ENCODE measurements around the gene CLMN. TPM values are rescaled to one million over a fixed set of nuclear protein-coding genes. Genes with fewer than 3 reads are reported as not detected.
A peak's percentile ranks its signal among the peaks of the same experiment; 100 is the strongest.

Gene CLMN
- total and polyA plus RNA-seq, 2 of the 13 experiments (the other 11 are each of a cell fraction or from before 2014, with no cell fraction given) = 15.1 to 16.7 TPM

- TF ChIP-seq, protein P1, sequence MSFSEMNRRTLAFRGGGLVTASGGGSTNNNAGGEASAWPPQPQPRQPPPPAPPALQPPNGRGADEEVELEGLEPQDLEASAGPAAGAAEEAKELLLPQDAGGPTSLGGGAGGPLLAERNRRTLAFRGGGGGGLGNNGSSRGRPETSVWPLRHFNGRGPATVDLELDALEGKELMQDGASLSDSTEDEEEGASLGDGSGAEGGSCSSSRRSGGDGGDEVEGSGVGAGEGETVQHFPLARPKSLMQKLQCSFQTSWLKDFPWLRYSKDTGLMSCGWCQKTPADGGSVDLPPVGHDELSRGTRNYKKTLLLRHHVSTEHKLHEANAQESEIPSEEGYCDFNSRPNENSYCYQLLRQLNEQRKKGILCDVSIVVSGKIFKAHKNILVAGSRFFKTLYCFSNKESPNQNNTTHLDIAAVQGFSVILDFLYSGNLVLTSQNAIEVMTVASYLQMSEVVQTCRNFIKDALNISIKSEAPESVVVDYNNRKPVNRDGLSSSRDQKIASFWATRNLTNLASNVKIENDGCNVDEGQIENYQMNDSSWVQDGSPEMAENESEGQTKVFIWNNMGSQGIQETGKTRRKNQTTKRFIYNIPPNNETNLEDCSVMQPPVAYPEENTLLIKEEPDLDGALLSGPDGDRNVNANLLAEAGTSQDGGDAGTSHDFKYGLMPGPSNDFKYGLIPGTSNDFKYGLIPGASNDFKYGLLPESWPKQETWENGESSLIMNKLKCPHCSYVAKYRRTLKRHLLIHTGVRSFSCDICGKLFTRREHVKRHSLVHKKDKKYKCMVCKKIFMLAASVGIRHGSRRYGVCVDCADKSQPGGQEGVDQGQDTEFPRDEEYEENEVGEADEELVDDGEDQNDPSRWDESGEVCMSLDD (CRISPR knock-in tag; IDR thresholded peaks at IDR 0.05; ENCODE audit: borderline replicate concordance) = 0 out of 2 replicates have a peak, but pooled peaks have one; percentile 28
- TF ChIP-seq, protein P2, sequence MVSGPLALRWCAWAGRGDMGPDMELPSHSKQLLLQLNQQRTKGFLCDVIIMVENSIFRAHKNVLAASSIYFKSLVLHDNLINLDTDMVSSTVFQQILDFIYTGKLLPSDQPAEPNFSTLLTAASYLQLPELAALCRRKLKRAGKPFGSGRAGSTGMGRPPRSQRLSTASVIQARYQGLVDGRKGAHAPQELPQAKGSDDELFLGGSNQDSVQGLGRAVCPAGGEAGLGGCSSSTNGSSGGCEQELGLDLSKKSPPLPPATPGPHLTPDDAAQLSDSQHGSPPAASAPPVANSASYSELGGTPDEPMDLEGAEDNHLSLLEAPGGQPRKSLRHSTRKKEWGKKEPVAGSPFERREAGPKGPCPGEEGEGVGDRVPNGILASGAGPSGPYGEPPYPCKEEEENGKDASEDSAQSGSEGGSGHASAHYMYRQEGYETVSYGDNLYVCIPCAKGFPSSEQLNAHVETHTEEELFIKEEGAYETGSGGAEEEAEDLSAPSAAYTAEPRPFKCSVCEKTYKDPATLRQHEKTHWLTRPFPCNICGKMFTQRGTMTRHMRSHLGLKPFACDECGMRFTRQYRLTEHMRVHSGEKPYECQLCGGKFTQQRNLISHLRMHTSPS (CRISPR knock-in tag; IDR thresholded peaks at IDR 0.05; ENCODE audit: low read depth) = peak; percentile 60; the same call in 1 of the 2 replicates
- TF ChIP-seq NAIF1 (CRISPR knock-in tag; IDR thresholded peaks at IDR 0.05; ENCODE audit: borderline replicate concordance) (peak; percentile 76), TEAD3 (CRISPR knock-in tag; optimal IDR thresholded peaks at IDR 0.05; ENCODE audit: borderline replicate concordance) (peak; percentile 56), REPIN1 (CRISPR knock-in tag; IDR thresholded peaks at IDR 0.05; ENCODE audit: borderline replicate concordance, low read depth) (no peak), CBX2 (IDR thresholded peaks at IDR 0.05; ENCODE audit: low read depth, low read length) (no peak), CBX2 (CRISPR knock-in tag; IDR thresholded peaks at IDR 0.05; ENCODE audit: low read depth) (no peak), ZNF891 (CRISPR knock-in tag; IDR thresholded peaks at IDR 0.05) (no peak), ZNF251 (CRISPR knock-in tag; IDR thresholded peaks at IDR 0.05) (no peak), REL (CRISPR knock-in tag; conservative IDR thresholded peaks at IDR 0.05) (no peak), ZNF225 (CRISPR knock-in tag; IDR thresholded peaks at IDR 0.05) (no peak), TBX2 (CRISPR knock-in tag; IDR thresholded peaks at IDR 0.05; ENCODE audit: borderline replicate concordance) (0 out of 2 replicates have a peak, but pooled peaks have one; percentile 33), KDM3A (CRISPR knock-in tag; IDR thresholded peaks at IDR 0.05; ENCODE audit: low read depth) (no peak), POLR2A (IDR thresholded peaks at IDR 0.05; ENCODE audit: insufficient read depth in 1 of 2, low read depth in 2 of 2, low read length in 2 of 2) (peak in 1 of 2 experiments; percentile 41; a peak in 2 of 4 replicates), ZNF205 (CRISPR knock-in tag; IDR thresholded peaks at IDR 0.05) (0 out of 2 replicates have a peak, but pooled peaks have one; percentile 14), ZFY (CRISPR knock-in tag; IDR thresholded peaks at IDR 0.05) (peak; percentile 20; the same call in 1 of the 2 replicates), ISL2 (CRISPR knock-in tag; IDR thresholded peaks at IDR 0.05) (peak; percentile 49; the same call in 1 of the 2 replicates)
- TF ChIP-seq, protein P3, sequence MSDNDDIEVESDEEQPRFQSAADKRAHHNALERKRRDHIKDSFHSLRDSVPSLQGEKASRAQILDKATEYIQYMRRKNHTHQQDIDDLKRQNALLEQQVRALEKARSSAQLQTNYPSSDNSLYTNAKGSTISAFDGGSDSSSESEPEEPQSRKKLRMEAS (IDR thresholded peaks at IDR 0.05) = peak; percentile 59
- TF ChIP-seq, protein P4, sequence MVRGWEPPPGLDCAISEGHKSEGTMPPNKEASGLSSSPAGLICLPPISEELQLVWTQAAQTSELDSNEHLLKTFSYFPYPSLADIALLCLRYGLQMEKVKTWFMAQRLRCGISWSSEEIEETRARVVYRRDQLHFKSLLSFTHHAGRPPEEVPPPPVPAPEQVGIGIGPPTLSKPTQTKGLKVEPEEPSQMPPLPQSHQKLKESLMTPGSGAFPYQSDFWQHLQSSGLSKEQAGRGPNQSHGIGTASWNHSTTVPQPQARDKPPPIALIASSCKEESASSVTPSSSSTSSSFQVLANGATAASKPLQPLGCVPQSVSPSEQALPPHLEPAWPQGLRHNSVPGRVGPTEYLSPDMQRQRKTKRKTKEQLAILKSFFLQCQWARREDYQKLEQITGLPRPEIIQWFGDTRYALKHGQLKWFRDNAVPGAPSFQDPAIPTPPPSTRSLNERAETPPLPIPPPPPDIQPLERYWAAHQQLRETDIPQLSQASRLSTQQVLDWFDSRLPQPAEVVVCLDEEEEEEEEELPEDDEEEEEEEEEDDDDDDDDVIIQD (CRISPR knock-in tag; IDR thresholded peaks at IDR 0.05; ENCODE audit: low read depth) = 0 out of 2 replicates have a peak, but pooled peaks have one; percentile 47
- TF ChIP-seq, protein P5, sequence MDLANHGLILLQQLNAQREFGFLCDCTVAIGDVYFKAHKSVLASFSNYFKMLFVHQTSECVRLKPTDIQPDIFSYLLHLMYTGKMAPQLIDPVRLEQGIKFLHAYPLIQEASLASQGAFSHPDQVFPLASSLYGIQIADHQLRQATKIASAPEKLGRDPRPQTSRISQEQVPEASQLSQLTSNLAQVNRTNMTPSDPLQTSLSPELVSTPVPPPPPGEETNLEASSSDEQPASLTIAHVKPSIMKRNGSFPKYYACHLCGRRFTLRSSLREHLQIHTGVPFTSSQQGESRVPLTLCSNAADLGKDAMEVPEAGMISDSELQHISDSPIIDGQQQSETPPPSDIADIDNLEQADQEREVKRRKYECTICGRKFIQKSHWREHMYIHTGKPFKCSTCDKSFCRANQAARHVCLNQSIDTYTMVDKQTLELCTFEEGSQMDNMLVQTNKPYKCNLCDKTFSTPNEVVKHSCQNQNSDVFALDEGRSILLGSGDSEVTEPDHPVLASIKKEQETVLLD (CRISPR knock-in tag; IDR thresholded peaks at IDR 0.05; ENCODE audit: low read depth) = no peak
These were observed 19.6 kb downstream of the CLMN start (continued) for GRCh38 chr14:95300002-95300696.

All from HepG2 (cell line).